ENCODE measurements around the gene APOB. TPM values are rescaled to one million over a fixed set of nuclear protein-coding genes. Genes with fewer than 3 reads are reported as not detected.
A peak's percentile ranks its signal among the peaks of the same experiment; 100 is the strongest.

Gene APOB
- total RNA-seq, 1 experiment from 2014 or later, result not detected

- DNase-seq (ENCODE audit: low read depth), result no peak
Observed at GRCh38 chr2:21046506-21046905, 2.6 kb upstream of the APOB start.

GRCh38 chr2:21044694-21045371, 960 bp upstream of the APOB start:
- no peak for DNase-seq (ENCODE audit: low read depth)

DNA sequence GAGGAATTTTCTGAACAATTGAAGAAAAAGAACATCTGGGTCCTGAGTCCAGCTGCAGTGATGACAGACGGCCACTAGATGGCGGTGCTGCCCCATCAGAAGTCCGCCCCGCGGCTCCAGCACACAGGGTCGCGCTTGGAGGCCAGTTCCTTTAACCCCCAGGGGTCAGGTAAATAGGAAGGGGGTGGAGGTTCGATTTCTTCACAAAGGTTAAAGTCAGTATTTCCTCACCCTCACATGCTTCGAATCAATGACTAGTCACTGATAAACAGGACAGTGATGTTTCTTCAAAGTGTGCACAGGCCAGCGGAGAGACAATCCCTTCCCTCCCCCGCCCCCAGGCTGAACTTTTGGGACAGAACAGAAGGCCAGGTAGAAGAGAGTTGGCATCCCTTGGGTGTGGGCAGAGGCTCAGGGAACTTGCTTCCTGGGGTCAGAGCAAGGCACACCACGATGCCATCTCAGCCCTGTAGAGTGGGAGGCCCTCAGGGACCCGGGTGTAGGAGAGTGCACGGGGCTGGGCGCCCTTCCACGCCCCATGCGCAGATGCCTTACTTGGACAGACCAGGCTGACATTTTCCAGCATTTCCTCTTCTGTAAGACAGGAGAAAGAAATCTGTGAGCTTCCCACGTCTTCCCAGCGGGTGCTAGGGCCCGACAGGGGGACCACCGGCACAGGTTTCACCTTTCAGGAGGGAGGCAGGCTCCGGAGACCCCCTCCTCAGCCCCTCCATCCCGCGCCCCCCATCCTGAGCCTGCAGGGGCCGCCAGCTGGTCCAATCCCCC, 722 bp downstream of the APOB start:
- DNase-seq (ENCODE audit: low read depth), result peak; percentile 35

DNA sequence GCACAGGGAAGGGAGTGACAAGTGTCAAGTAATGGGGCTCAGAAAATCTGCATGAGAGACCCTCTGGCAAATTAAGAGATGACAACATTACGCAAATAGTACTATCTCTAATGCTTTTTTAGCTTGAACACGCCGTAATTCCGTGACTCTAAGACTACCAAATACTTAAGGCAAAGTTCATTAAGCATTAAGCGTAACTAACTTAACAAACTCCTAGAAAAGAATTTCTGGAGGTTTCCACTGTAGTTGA, 1.2 kb downstream of the APOB start:
- DNase-seq (ENCODE audit: low read depth), result no peak

- no peak for DNase-seq (ENCODE audit: low read depth)
Observed at GRCh38 chr2:21041943-21042707, 1.7 kb downstream of the APOB start.

DNA sequence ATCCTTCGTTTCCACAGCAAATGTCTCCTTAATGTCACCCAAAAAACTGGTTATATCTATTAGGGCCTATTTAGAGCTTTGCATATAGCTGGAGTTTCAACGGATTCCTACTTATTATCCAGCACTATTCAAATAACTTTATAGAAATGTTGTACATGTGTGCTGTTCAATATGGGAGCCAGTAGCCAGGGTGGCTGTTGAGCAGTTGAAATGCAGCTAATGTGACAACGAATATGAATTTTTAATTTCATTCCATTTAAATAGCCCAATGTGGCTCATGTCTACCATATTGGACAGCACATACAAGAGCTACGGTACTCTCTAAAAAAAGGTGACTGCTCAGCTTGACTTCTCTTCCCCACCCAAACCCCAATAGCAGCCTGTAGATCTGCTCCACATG, 2.4 kb downstream of the APOB start:
- DNase-seq (ENCODE audit: low read depth), result no peak

DNA sequence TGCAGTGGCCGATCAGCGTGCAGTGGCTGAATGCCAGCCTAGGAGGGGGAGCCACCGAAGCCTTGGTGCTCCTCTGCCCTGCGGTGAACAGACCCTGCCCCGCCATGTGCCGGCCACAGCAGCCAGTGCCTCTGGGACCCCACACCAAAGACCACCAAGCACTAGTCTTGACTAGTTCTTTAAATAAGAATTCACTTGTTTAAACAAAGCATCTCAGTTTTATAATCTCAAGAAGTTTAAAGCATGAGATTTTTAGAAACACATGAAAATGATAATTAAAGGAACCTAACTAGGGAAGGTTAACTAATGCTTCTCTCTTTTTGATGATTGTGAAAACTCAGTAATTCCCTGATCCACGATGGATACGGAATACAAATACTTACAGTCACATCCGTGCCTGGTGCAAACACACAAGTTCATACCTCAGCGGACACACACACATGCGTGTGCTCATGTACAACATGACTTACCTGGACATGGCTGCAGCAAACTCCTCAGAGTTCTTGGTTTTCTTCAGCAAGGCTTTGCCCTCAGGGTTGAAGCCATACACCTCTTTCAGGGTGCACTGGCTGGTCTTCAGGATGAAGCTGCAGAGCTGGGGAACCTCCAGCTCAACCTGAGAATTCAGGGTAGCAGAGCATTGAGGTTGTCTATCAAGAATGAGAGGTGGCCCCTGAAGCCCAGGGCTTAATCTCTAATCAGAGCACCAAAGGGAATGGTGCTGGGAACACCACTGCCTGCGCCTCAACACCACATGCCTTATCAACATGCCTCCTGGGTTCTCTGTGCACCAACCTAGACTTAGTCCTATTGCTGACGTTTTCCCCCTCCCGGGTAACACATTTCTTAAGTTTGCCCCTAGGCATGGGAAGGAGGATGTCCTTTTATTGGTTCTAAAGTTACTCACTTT, 3.1 kb downstream of the APOB start:
- no peak for DNase-seq (ENCODE audit: low read depth)

GRCh38 chr2:21039979-21040467, 3.9 kb downstream of the APOB start:
- DNase-seq (ENCODE audit: low read depth), result no peak

GRCh38 chr2:21039080-21039556, 4.8 kb downstream of the APOB start:
- DNase-seq (ENCODE audit: low read depth), result no peak

DNA sequence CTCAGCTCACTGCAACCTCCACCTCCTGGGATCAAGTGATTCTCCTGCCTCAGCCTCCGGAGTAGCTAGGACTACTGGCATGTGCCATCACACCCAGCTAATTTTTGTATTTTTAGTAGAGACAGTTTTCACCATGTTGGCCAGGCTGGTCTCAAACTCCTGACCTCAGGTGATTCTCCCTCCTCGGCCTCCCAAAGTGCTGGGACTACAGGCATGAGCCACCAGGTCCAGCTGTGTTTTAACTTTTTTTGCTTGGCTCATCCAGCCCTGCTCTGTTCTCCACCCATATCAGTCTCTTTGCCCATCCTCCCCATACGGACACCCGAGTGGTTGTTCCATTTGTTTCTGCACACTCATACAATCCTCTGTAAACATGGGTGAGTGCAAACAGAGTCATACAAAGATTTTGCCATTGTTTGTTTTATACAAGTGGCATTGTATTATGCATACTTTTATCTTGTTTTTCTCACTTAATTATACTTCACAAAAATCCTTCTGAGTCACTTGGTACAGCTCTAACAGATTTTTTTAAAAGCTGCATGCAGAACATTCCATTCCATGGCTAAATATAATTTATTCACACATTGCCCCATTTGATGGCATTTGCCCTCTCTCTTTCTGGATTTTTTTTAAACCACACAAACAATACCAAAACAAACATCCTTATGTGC, 5.3 kb downstream of the APOB start:
- DNase-seq (ENCODE audit: low read depth), result no peak

DNA sequence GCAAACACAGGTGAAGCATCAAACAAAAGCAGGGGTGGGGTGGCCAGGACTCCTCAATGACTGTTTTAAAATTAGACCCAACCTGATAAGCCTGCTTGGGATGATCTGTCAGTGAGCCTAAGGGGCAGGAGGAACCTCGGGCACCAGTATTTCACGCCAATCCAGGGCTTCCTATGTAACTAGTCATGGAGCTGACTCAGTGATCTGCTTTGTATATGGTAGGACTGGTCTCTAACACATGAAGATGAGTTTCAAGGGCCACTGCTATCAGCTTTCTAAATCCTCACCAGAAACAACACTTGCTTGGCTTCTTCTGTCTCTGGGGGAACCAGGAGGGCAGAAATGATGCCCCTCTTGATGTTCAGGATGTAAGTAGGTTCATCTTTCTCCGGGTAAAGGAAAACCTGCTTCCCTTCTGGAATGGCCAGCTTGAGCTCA, 6.2 kb downstream of the APOB start:
- DNase-seq (ENCODE audit: low read depth), result no peak

DNA sequence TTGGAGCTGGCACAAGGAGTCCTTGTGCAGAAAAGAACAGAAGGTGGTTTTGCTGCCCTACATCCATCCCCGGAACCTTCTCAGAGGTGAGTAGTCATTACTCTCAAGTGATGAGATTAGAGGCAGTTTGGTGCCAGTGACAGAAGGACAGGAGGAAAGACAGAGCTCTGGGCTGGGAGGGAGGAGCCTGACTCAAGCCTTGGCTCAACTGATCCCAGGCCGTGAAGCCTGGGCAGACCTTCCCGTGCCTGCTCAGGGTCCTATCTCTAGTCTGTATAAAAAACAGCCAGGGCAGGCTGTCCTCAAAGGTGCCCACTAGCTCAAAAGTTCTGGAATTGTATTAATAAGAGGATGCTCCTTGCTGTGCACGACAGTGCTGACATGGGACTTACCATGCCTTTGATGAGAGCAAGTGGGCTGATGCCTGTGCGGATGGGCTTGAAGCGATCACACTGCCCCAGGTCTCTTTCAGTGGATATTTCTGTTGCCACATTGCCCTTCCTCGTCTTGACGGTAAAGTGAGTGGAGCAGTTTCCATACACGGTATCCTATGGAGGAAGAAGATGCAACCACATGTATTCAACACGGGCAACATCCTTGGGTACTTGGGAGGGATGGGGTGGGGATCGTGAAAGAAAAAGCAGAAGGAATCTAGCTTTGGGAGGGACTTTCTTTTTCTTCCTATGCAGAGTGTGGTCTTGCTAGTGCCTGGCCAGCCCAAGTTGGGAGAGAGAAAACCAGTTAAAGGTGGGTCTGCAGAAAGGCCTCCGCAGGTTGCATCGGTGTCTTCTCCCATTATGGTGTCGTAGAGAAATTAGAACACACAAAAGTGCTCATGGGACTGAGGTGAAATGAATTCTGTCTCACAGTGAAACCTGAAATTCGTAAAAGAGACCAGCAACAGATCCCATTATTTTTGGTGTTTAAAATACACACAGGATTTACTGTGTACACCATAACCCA, 6.9 kb downstream of the APOB start:
- no peak for DNase-seq (ENCODE audit: low read depth)

DNA sequence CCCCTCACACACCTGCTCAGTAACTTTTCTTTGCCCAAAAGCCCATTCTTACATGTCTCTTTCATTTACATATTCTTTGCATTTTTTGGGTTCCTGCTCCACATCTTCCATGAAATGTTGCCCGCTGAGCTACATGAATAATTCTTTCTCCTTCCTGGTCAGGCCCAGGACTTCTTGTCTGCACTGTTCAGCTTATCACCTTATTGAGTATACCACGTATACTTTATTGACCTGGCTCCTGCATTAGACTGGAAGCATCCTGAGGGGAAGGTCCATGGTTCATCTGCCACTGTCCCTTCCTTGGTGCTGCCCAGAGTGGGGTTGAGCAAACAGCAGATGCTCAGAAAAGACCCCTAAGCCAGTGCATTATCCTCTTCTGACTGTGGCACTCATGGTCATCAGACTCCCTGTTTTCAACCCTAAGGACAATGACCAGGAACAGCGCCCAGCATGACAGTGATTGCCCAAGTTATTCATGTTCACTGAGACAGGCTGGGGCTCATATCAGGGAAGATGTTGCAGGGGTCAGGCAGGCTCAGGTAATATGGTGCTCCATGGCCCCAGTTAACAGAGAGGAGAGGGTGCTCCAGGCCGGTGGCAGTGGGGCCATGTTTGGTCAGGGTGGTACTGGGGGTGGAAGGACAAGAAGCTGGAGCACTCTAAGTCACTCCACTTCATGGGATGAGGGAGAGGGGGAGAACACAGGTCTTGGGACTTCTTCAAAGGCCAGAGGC, 7.7 kb downstream of the APOB start:
- DNase-seq (ENCODE audit: low read depth), result no peak

DNA sequence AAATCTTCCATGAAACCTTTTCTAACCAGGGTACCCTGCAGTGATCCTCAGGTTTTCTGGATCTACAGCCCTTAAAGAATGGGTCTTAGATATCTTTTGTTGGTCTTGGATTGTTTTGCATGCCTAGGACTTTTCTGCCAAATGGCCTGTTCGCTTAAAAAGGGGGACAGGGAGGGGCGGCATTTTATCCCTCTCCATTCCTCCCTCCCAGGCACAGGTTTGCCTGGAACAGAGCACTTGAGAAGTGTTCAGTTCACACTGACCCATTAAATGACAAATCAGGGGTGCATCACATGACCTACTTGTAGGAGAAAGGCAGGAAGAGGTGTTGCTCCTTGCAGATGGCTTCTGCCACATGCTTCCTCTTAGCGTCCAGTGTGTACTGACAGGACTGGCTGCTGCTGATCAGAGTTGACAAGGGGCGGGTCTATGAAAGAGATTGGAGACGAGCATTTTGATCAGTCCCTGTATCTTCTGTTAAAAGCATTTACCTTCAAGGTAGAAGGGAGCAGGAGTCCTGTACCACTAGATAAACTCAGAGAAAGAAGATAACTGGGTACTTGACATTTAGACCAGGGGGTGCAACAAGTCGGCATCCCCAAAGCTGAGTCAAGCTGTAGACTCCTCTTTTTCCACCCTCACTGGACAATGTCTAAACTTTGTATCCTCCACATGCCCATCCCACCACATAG, 8.4 kb downstream of the APOB start:
- DNase-seq (ENCODE audit: low read depth), result no peak

DNA sequence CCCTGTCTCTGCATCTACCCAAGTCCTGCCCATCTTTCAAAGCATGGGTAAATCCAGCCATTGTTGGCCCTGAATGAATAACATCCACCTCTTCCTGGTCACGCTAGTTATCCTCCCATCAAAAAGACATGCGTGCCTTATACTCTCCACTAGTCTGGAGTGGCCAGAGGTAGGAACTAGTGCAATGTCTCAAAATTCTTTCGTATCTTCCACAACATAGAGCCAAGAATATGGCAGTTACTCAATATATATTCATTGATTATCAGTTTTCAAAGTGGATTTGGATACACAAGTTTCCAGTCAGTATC, 8.9 kb downstream of the APOB start:
- DNase-seq (ENCODE audit: low read depth), result no peak

- no peak for DNase-seq (ENCODE audit: low read depth)
Observed at GRCh38 chr2:21034156-21034971, 9.5 kb downstream of the APOB start.

GRCh38 chr2:21033237-21034155, 10.4 kb downstream of the APOB start:
- DNase-seq (ENCODE audit: low read depth), result no peak

Measured in RPMI7951 (cell line).